Measurements from ENCODE around the gene LOC101059915.
A peak's percentile ranks its signal among the peaks of the same experiment; 100 is the strongest.
"Not testable (repeated sequence)": the region's sequence is repeated elsewhere in the genome, so short reads cannot be mapped to it uniquely, and the experiment has no call there.

The LOC101059915 gene

DNA sequence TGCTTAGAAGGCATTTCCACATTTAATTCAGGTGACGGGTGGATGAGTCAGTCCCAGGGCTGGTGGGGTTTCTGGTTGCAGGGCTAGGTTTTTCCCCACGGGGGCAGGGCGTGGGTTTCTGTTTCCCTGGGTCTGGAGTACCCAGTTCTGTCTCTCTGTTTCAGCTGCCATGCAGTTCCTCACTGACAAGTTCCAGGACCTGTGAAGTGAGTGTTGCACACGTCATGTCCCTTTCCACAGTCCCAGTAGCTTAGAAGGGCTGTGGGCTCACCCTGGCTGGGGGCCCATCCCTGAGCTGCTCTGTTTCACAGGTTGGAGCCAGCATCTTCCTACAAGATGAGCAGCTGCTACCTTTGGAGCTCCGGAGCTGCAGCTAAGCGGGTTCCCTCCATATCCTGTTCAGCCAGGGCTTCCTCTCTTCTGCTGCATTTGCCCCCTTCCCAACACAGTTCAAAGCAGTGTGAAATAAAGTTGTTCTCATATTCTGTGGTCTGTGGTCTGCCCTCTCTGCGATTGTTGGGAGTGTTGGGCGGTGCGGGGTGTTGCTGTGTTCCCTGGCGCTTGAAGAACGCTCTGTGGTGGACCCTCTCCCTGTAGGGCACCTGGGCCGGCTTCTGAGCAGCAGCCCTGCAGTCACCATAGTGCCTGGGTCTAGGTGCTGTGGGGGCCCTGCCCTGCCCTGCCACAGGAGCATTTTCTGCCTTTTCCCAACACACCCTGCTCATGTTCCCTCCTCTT, 3.9 kb downstream of the LOC101059915 start:
- Histone ChIP-seq H3K36me3 (ENCODE audit: low read depth) (no peaks in the 10 kb centered on the region), H3K9me3 (no peaks in the 10 kb centered on the region), H3K4me3 (no peak overlapping the region), H3K4me1 (ENCODE audit: low read depth) (no peaks in the 10 kb centered on the region)
- no peak for ATAC-seq
- no peak for DNase-seq
- no peak for TF ChIP-seq CTCF (IDR thresholded peaks at IDR 0.05)
- intact Hi-C loops (cut with DNase I, micrococcal nuclease), result no loop called here

- DNase-seq (no peak), ATAC-seq (no peak)
- intact Hi-C loops (cut with DNase I, micrococcal nuclease), result no loop called here
- Histone ChIP-seq H3K4me1 (ENCODE audit: low read depth) (no peaks in the 10 kb centered on the region), H3K36me3 (ENCODE audit: low read depth) (no peaks in the 10 kb centered on the region), H3K9me3 (no peaks in the 10 kb centered on the region), H3K4me3 (no peak overlapping the region)
- TF ChIP-seq CTCF (IDR thresholded peaks at IDR 0.05), result no peak
Observed at GRCh38 chrX:71671938-71672337, 4.6 kb downstream of the LOC101059915 start.

GRCh38 chrX:71675636-71676035, 8.3 kb downstream of the LOC101059915 start:
- peak in 1 of 3 donors; percentile 40 for DNase-seq
- H3K4me3 ChIP-seq; intact Hi-C loops (cut with DNase I, micrococcal nuclease); H3K4me1 ChIP-seq (ENCODE audit: low read depth); H3K36me3 ChIP-seq (ENCODE audit: low read depth); ATAC-seq; H3K9me3 ChIP-seq: not testable (repeated sequence)

DNA sequence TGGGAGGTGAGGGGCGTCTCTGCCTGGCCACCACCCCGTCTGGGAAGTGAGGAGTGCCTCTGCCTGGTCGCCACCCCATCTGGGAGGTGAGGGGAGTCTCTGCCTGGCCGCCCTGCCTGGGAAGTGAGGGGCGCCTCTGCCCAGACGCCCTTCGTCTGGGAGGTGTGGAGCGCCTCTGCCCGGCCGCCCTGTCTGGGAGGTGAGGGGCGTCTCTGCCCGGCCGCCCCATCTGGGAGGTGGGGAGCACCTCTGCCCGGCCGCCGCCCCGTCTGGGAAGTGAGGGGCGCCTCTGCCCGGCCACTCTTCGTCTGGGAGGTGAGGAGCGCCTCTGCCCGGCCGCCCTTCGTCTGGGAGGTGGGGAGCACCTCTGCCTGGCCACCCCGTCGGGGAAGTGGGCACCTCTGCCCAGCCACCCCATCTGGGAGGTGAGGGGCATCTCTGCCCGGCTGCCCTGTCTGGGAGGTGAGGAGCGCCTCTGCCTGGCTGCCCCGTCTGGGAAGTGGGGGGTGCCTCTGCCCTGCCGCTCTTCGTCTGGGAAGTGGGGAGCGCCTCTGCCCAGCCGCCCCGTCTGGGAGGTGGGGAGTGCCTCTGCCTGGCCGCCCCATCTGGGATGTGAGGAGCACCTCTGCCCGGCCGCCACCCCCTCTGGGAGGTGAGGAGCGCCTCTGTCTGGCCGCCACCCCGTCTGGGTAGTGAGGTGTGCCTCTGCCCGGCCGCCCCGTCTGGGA, 8.9 kb downstream of the LOC101059915 start:
- H3K9me3 ChIP-seq; intact Hi-C loops (cut with DNase I, micrococcal nuclease); H3K4me1 ChIP-seq (ENCODE audit: low read depth); H3K36me3 ChIP-seq (ENCODE audit: low read depth); H3K4me3 ChIP-seq; ATAC-seq: not testable (repeated sequence)
- DNase-seq, result peak in 1 of 3 donors; percentile 40

- ATAC-seq; H3K36me3 ChIP-seq (ENCODE audit: low read depth); DNase-seq; intact Hi-C loops (cut with DNase I, micrococcal nuclease); H3K9me3 ChIP-seq; H3K4me3 ChIP-seq; H3K4me1 ChIP-seq (ENCODE audit: low read depth): not testable (repeated sequence)
Observed at GRCh38 chrX:71677195-71677594, 9.8 kb downstream of the LOC101059915 start.

- no peak for ATAC-seq
- no peaks in the 10 kb centered on the region for H3K4me1 ChIP-seq (ENCODE audit: low read depth)
- intact Hi-C loops (cut with DNase I, micrococcal nuclease), result no loop called here
- DNase-seq, result peak in 1 of 3 donors; percentile 7
- no peaks in the 10 kb centered on the region for H3K36me3 ChIP-seq (ENCODE audit: low read depth)
- no peak for TF ChIP-seq CTCF (IDR thresholded peaks at IDR 0.05)
- no peaks in the 10 kb centered on the region for H3K9me3 ChIP-seq
- H3K4me3 ChIP-seq, result no peak overlapping the region
Observed at GRCh38 chrX:71679575-71680207, 12.3 kb downstream of the LOC101059915 start.

- H3K9me3 ChIP-seq; H3K4me3 ChIP-seq; H3K36me3 ChIP-seq (ENCODE audit: low read depth); intact Hi-C loops (cut with DNase I, micrococcal nuclease); DNase-seq; H3K4me1 ChIP-seq (ENCODE audit: low read depth): not testable (repeated sequence)
- ATAC-seq, result peak; percentile 35
Observed at GRCh38 chrX:71696641-71697465, 29.5 kb downstream of the LOC101059915 start.

- DNase-seq; H3K4me1 ChIP-seq (ENCODE audit: low read depth); H3K9me3 ChIP-seq; H3K4me3 ChIP-seq; ATAC-seq; H3K36me3 ChIP-seq (ENCODE audit: low read depth); intact Hi-C loops (cut with DNase I, micrococcal nuclease): not testable (repeated sequence)
Observed at GRCh38 chrX:71697466-71698298, 30.3 kb downstream of the LOC101059915 start.

GRCh38 chrX:71698299-71699022, 31.1 kb downstream of the LOC101059915 start:
- H3K4me3 ChIP-seq; ATAC-seq; intact Hi-C loops (cut with DNase I, micrococcal nuclease); H3K9me3 ChIP-seq; DNase-seq; H3K36me3 ChIP-seq (ENCODE audit: low read depth); H3K4me1 ChIP-seq (ENCODE audit: low read depth): not testable (repeated sequence)

Data from mucosa of descending colon (tissue), 3 donors.